Ovary (tissue), 3 donors: Measurements from ENCODE around the gene CARMIL1.

ENCODE experiments used
- CTCF ChIP-seq, 3 donors: fragments of 450-650 bp in 2 of 3; fragments of 200-600 bp in 1 of 3; IDR thresholded peaks; one replicate each; pipeline versions ENCODE4 v1.5.1 to v1.8.0; 2016 to 2022; ENCODE audit warnings: antibody characterized with exemption in 3 of 3, mild to moderate bottlenecking in 1 of 3
- EP300 ChIP-seq: sonication (generic); formaldehyde crosslinking; IDR thresholded peaks from one replicate; pipeline ENCODE4 v1.6.1; 2017; ENCODE audit warnings: antibody characterized with exemption
- POLR2A ChIP-seq: fragments of 450-650 bp; IDR thresholded peaks from one replicate; pipeline ENCODE4 v1.6.1; 2017; ENCODE audit warnings: antibody characterized with exemption, mild to moderate bottlenecking, moderate library complexity
- donor health status: DM: no; HTN: no; CAD: no.

GRCh38 chr6:25661129-25661779 is 382.1 kb downstream of the CARMIL1 start:
- TF ChIP-seq POLR2A (no peak), CTCF (IDR thresholded peaks at IDR 0.05) (no peak), EP300 (no peak)
